Lower leg skin (tissue), 4 donors: ENCODE data around the gene GAS2L2. TPM values are rescaled to one million over a fixed set of nuclear protein-coding genes. Genes with fewer than 3 reads are reported as not detected.
A peak's percentile ranks its signal among the peaks of the same experiment; 100 is the strongest.

Experiments
- DNase-seq, 2 donors: peaks; one replicate each; pipeline ENCODE4 v3.0.0-alpha.2; 2019; ENCODE audit warnings: low spot score in 2 of 2
- H3K4me3 ChIP-seq: fragments of 200-600 bp; sonication (generic); 2 replicates; pipeline ENCODE4 v1.5.1; 2017; ENCODE audit warnings: mild to moderate bottlenecking, low read depth; ENCODE audit not compliant: poor library complexity, severe bottlenecking
- CTCF ChIP-seq, 3 donors: fragments of 450-650 bp; IDR thresholded peaks; one replicate each; pipeline ENCODE4 v1.5.1; 2016; ENCODE audit warnings: antibody characterized with exemption in 3 of 3, mild to moderate bottlenecking in 3 of 3, moderate library complexity in 2 of 3
- POLR2A ChIP-seq, 2 donors: fragments of 450-650 bp; IDR thresholded peaks; one replicate each; pipeline ENCODE4 v1.6.1; 2016 to 2017; ENCODE audit warnings: antibody characterized with exemption in 2 of 2, mild to moderate bottlenecking in 1 of 2, moderate library complexity in 1 of 2
- WGBS, 2 donors: methylation state at CpG; one replicate each; pipeline ENCODE4 v1.1.5; 2018; 5-methylcytosine and 5-hydroxymethylcytosine counted together
- intact Hi-C: fragments of 100-400 bp; cut with DNase I; formaldehyde crosslinking; loops from one replicate; pipeline ENCODE4 v1.15.0; 2023; ENCODE audit warnings: low total_unique reads
- total RNA-seq, 4 donors: library from RNA; depleted of rRNA; stranded (reverse); fragments of >200 nt; gene quantifications; one replicate each; pipeline ENCODE4 v1.1.0, GENCODE V29; 2016

Gene GAS2L2
- total RNA-seq, 4 donors from 2014 or later: 0.93 TPM; not detected in 3

- TF ChIP-seq POLR2A (IDR thresholded peaks at IDR 0.05): no peak
- TF ChIP-seq CTCF (IDR thresholded peaks at IDR 0.05): no peak
- peak in 1 of 2 donors; percentile 34 for DNase-seq
- 88 to 90% methylated on average over 2 of the region's 2 CpGs for WGBS, 2 donors
- intact Hi-C loops: no loop called here
- H3K4me3 ChIP-seq: no peak overlapping the region
Observed at GRCh38 chr17:35725802-35726126, 27.3 kb downstream of the GAS2L2 start.

GRCh38 chr17:35725058-35725457 lies 28.0 kb downstream of the GAS2L2 start:
- TF ChIP-seq POLR2A (IDR thresholded peaks at IDR 0.05): no peak
- TF ChIP-seq CTCF (IDR thresholded peaks at IDR 0.05): no peak
- no peak overlapping the region for H3K4me3 ChIP-seq
- intact Hi-C loops: no loop called here
- WGBS, 2 donors: 91 to 94% methylated on average over 4 of the region's 4 CpGs
- DNase-seq: peak in 1 of 2 donors; percentile 45

GRCh38 chr17:35723735-35724134 lies 29.3 kb downstream of the GAS2L2 start:
- TF ChIP-seq POLR2A (IDR thresholded peaks at IDR 0.05): no peak
- no peak for TF ChIP-seq CTCF (IDR thresholded peaks at IDR 0.05)

GRCh38 chr17:35717475-35717874 lies 35.6 kb downstream of the GAS2L2 start:
- no peak overlapping the region for H3K4me3 ChIP-seq
- TF ChIP-seq POLR2A (IDR thresholded peaks at IDR 0.05) (no peak), CTCF (IDR thresholded peaks at IDR 0.05) (no peak)
- WGBS, 2 donors: 79 to 90% methylated on average over 2 of the region's 2 CpGs
- intact Hi-C loops: no loop called here
- DNase-seq: no peak

More at GRCh38 chr17:35723735-35724134, 29.3 kb downstream of the GAS2L2 start:
- intact Hi-C loops: no loop called here
- 92 to 100% methylated on average over 2 of the region's 2 CpGs for WGBS, 2 donors
- no peak overlapping the region for H3K4me3 ChIP-seq
- DNase-seq: no peak

- no peak for DNase-seq
- no peak for TF ChIP-seq POLR2A (IDR thresholded peaks at IDR 0.05)
- no peak for TF ChIP-seq CTCF (IDR thresholded peaks at IDR 0.05)
- WGBS, 2 donors: 76 to 78% methylated on average over 4 of the region's 4 CpGs
- no peak overlapping the region for H3K4me3 ChIP-seq
- intact Hi-C loops: no loop called here
Observed at GRCh38 chr17:35716897-35717465, 36.1 kb downstream of the GAS2L2 start.

- no peak overlapping the region for H3K4me3 ChIP-seq
- intact Hi-C loops: no loop called here
- 84 to 85% methylated on average over 3 of the region's 3 CpGs for WGBS, 2 donors
- no peak for DNase-seq
- TF ChIP-seq CTCF (IDR thresholded peaks at IDR 0.05) (no peak), POLR2A (IDR thresholded peaks at IDR 0.05) (no peak)
Observed at GRCh38 chr17:35716173-35716572, 36.9 kb downstream of the GAS2L2 start.
